GM12878 (cell line): ENCODE data around the gene DFFB. TPM values are rescaled to one million over a fixed set of nuclear protein-coding genes. Genes with fewer than 3 reads are reported as not detected.

Source experiments
- ATAC-seq: fragments of 200-7000 bp; cut with Tn5 transposase; 3 replicates; pipeline ENCODE4 v1.9.1; 2020; ENCODE audit warnings: mild to moderate bottlenecking, moderate library complexity
- BruUV-seq: library from RNA; stranded (reverse); fragments of 400-500 nt; replicated peaks from 2 replicates; lab custom pipeline; 2021; lab: Mats Ljungman, UMichigan
- CTCF ChIA-PET: fragments of 300-600 bp; sonication (Branson Sonifier 250); formaldehyde crosslinking; extraction: SDS; loops from one replicate; lab custom pipeline; 2021; ENCODE audit warnings: inconsistent platforms; lab: Yijun Ruan, JAX
- POLR2A ChIA-PET: fragments of 350-600 bp; formaldehyde crosslinking; extraction: SDS; loops from one replicate; lab custom pipeline; 2021; ENCODE audit warnings: inconsistent platforms; lab: Charles Lee
- RAD21 ChIA-PET: fragments of 300-600 bp; sonication (Branson Sonifier 250); formaldehyde crosslinking; loops from one replicate; lab custom pipeline; 2023; ENCODE audit warnings: antibody characterized with exemption; ENCODE audit not compliant: unreplicated experiment; lab: Charles Lee
- SMC1A ChIA-PET: fragments of 300-600 bp; sonication (Branson Sonifier 250); formaldehyde crosslinking; loops from one replicate; lab custom pipeline; 2023; ENCODE audit not compliant: unreplicated experiment, uncharacterized antibody; lab: Charles Lee
- DNase-seq: peaks from one replicate; pipeline ENCODE4 v3.0.0-alpha.2; 2011; ENCODE audit warnings: low read depth, low spot score
- FAIRE-seq: peaks from 3 replicates; lab custom pipeline; 2011; peaks lifted over from hg19 to GRCh38; lab: Jason Lieb, UNC
- H2AFZ ChIP-seq: 2 replicates; pipeline ENCODE4 v1.6.0; 2011; ENCODE audit warnings: low read depth, low read length, control low read depth; ENCODE audit not compliant: control insufficient read depth
- H3K27ac ChIP-seq: 2 replicates; pipeline ENCODE4 v1.5.1; 2011; ENCODE audit warnings: control low read depth; ENCODE audit not compliant: control insufficient read depth, insufficient read depth
- H3K27me3 ChIP-seq, 2 experiments: replicated peaks in 1 of 2; 2 replicates each; pipeline versions ENCODE4 v1.6.0 to v1.6.1; 2011; ENCODE audit warnings: low read length in 1 of 2; ENCODE audit not compliant: control insufficient read depth in 2 of 2, insufficient read depth in 2 of 2
- H3K36me3 ChIP-seq, 2 experiments: 2 replicates each; pipeline ENCODE4 v1.5.1; 2011; ENCODE audit warnings: low read length in 1 of 2; ENCODE audit not compliant: control insufficient read depth in 2 of 2, insufficient read depth in 2 of 2
- H3K4me1 ChIP-seq: 2 replicates; pipeline ENCODE4 v1.6.1; 2011; ENCODE audit warnings: mild to moderate bottlenecking, low read length, moderate library complexity, mixed read lengths; ENCODE audit not compliant: control insufficient read depth, insufficient read depth
- H3K4me2 ChIP-seq: 2 replicates; pipeline ENCODE4 v1.6.0; 2011; ENCODE audit warnings: control low read depth; ENCODE audit not compliant: control insufficient read depth, insufficient read depth
- H3K4me3 ChIP-seq: fragments of 200-600 bp; sonication (generic); 2 replicates; pipeline ENCODE4 v1.5.1; 2016
- H3K79me2 ChIP-seq: 2 replicates; pipeline ENCODE4 v1.6.0; 2011; ENCODE audit warnings: low read length; ENCODE audit not compliant: control insufficient read depth, insufficient read depth
- H3K9ac ChIP-seq: 2 replicates; pipeline ENCODE4 v1.8.0; 2011; ENCODE audit warnings: low read length, control low read depth, mixed read lengths; ENCODE audit not compliant: control insufficient read depth, insufficient read depth
- H3K9me3 ChIP-seq: replicated peaks from 3 replicates; pipeline ENCODE4 v1.5.1; 2011; ENCODE audit warnings: mild to moderate bottlenecking, low read length; ENCODE audit not compliant: control insufficient read depth, insufficient read depth
- H4K20me1 ChIP-seq: 2 replicates; pipeline ENCODE4 v1.6.0; 2011; ENCODE audit not compliant: control insufficient read depth, insufficient read depth
- BACH1 ChIP-seq: fragments of 450-650 bp; IDR thresholded peaks from 2 replicates; pipeline ENCODE4 v1.6.1; 2017; ENCODE audit warnings: mild to moderate bottlenecking, borderline replicate concordance
- BHLHE40 ChIP-seq, 2 experiments: fragments of 450-650 bp in 1 of 2; IDR thresholded peaks; 2 replicates each; pipeline ENCODE4 v1.6.1; 2011 to 2017; ENCODE audit warnings: low read depth in 2 of 2, borderline replicate concordance in 1 of 2, improper control_type of control experiment in 1 of 2, low read length in 1 of 2, mild to moderate bottlenecking in 1 of 2
- EED ChIP-seq: sonication (generic); IDR thresholded peaks from 2 replicates; pipeline ENCODE4 v1.6.1; 2016; ENCODE audit warnings: antibody characterized with exemption, low read depth
- HDAC6 ChIP-seq: fragments of 200-600 bp; sonication (generic); IDR thresholded peaks from one replicate; pipeline ENCODE4 v1.8.0; 2017; ENCODE audit warnings: antibody characterized with exemption; ENCODE audit not compliant: unreplicated experiment
- MEF2B ChIP-seq: fragments of 450-650 bp; IDR thresholded peaks from 2 replicates; pipeline ENCODE4 v1.6.1; 2018; ENCODE audit warnings: mild to moderate bottlenecking, moderate library complexity; ENCODE audit not compliant: partially characterized antibody, poor library complexity, severe bottlenecking
- NFYB ChIP-seq: IDR thresholded peaks from 2 replicates; pipeline ENCODE4 v1.6.1; 2011; ENCODE audit warnings: low read depth, mild to moderate bottlenecking, low read length, improper control_type of control experiment, moderate library complexity; ENCODE audit not compliant: insufficient read depth
- NR2F1 ChIP-seq: fragments of 450-650 bp; conservative IDR thresholded peaks from 2 replicates; pipeline ENCODE4 v1.6.1; 2017; ENCODE audit warnings: mild to moderate bottlenecking
- POLR2A ChIP-seq: IDR thresholded peaks from 2 replicates; pipeline ENCODE4 v1.6.1; 2011; ENCODE audit warnings: low read depth, mild to moderate bottlenecking, low read length
- RAD21 ChIP-seq: IDR thresholded peaks from 2 replicates; pipeline ENCODE4 v1.6.1; 2011; ENCODE audit warnings: mild to moderate bottlenecking, low read depth, low read length, moderate library complexity; ENCODE audit not compliant: insufficient read depth
- RCOR1 ChIP-seq: conservative IDR thresholded peaks from 2 replicates; pipeline ENCODE4 v1.6.1; 2012; ENCODE audit warnings: low read depth, low read length, improper control_type of control experiment
- SIN3A ChIP-seq: IDR thresholded peaks from 2 replicates; pipeline ENCODE4 v1.6.1; 2012; ENCODE audit warnings: low read depth, low read length, improper control_type of control experiment
- STAT3 ChIP-seq: IDR thresholded peaks from 2 replicates; pipeline ENCODE4 v1.6.1; 2011; ENCODE audit warnings: low read depth, low read length, improper control_type of control experiment
- TCF12 ChIP-seq: IDR thresholded peaks from 2 replicates; pipeline ENCODE4 v1.6.1; 2011; ENCODE audit warnings: low read depth, mild to moderate bottlenecking, low read length
- ZNF274 ChIP-seq: IDR thresholded peaks from one replicate; pipeline ENCODE4 v1.8.0; 2011; ENCODE audit not compliant: insufficient read length, insufficient read depth
- WGBS: methylation state at CpG from one replicate; pipeline ENCODE4 v1.1.6; 2016; ENCODE audit warnings: low lambda C conversion rate; ENCODE audit not compliant: insufficient replicate concordance, insufficient coverage; ENCODE audit errors: missing lambda C conversion rate; 5-methylcytosine and 5-hydroxymethylcytosine counted together
- in situ Hi-C: fragments of 300-500 bp; cut with MboI; formaldehyde crosslinking; loops from 9 replicates; pipeline ENCODE4 v1.14.3; 2018; ENCODE audit warnings: mixed read lengths
- intact Hi-C: fragments of 100-400 bp; cut with micrococcal nuclease; formaldehyde crosslinking; loops from one replicate; pipeline ENCODE4 v1.14.2; 2022; ENCODE audit not compliant: unreplicated experiment
- polyA plus RNA-seq, 11 experiments: library from polyadenylated mRNA; depleted of rRNA in 4 of 11; unstranded in 6 of 11; stranded (reverse) in 5 of 11; fragments of >200 nt; fragmentation: Nextera tagmentation in 4 of 11; fragmentation: Illumina TruSeq in 1 of 11; extraction: Ambion mirVana in 4 of 11; extraction: Trizol in 1 of 11; gene quantifications; 1 replicate in 1 of 11; 2 replicates in 10 of 11; pipeline versions ENCODE4 v1.2.1 to v1.2.3, GENCODE V29; 2011 to 2016; ENCODE audit warnings: inconsistent platforms in 2 of 11, missing spikeins in 2 of 11, low read depth in 1 of 11
- total RNA-seq, 4 experiments: library from RNA; depleted of rRNA in 3 of 4; stranded (reverse); fragments of >200 nt in 3 of 4; fragmentation: Illumina TruSeq in 1 of 4; extraction: Trizol in 1 of 4; gene quantifications; 2 replicates each; pipeline versions ENCODE4 v1.2.1 to v1.2.3, GENCODE V29; 2013 to 2021
- TF ChIP-seq, protein P1 (sequence below): fragments of 450-650 bp; IDR thresholded peaks from 2 replicates; pipeline ENCODE4 v1.6.1; 2017; ENCODE audit warnings: mild to moderate bottlenecking

Gene DFFB
- total and polyA plus RNA-seq, 10 of the 15 experiments (the other 5 are each of a cell fraction or from before 2014, with no cell fraction given): 2.7 to 10.7 (median 6.5) TPM

DNA sequence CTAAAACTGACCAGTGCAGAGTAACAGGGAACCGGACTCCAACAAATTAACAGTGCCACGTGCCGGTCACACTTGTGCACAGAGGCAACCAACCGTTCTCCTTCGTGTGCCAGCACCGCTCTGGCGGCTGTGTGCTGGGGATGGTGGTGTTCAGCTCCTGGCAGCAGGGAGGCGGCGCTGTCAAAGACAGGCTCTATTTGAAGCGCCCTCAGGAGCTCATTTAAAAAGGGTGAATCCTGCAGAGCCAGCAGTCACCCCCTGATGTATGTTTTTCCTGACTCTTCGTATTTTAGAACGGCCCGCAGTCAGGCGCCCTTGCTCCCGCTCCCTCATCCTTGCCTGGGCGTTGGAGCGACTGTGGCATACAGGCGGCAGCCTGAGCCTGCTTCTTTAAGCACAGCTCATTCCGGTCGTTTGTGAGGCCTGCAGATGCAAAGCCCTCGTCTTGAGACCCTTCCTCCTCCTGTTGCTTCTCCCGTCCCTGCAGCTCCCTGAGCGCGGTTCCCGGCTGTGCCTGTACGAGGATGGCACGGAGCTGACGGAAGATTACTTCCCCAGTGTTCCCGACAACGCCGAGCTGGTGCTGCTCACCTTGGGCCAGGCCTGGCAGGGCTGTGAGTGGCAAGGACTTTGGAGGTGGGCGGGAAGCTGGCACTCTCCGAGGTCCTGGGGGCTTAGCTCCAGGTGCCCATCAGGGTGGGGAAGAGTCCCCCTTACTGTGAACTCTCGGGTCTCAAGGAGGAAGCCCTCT, 1.1 kb downstream of the DFFB start:
- no peaks in the 10 kb centered on the region for H3K9me3 ChIP-seq
- no peak overlapping the region for H3K27ac ChIP-seq
- ChIA-PET SMC1A (interaction anchor here (0.7 to 1.2 kb wide), 4 partner anchors 35 to 53 kb away, joined by 3 read pairs; no protein-coding TSS in a partner anchor), POLR2A (interaction anchor here (0.6 to 1.7 kb wide), 3 partner anchors 10 to 193 kb away, joined by 4 read pairs; no protein-coding TSS in a partner anchor), CTCF (interaction anchor here (0.5 to 3.2 kb wide), 4 partner anchors 41 to 1909 kb away, joined by 3 to 9 read pairs (median 4); partner anchors contain the start of gene C1orf174), RAD21 (interaction anchor here (0.5 to 1.3 kb wide), 4 partner anchors 35 to 680 kb away, joined by 3 to 5 read pairs (median 4); partner anchors contain the start of gene C1orf174)
- no peaks in the 10 kb centered on the region for H3K36me3 ChIP-seq
- no peak for FAIRE-seq
- in situ Hi-C loops (no loop called here), intact Hi-C loops (no loop called here)
- H3K79me2 ChIP-seq: peaks cover 15% of the 10 kb centered on the region
- no peak for DNase-seq
- H4K20me1 ChIP-seq: no peaks in the 10 kb centered on the region
- WGBS: 91% methylated on average over 33 of the region's 34 CpGs
- no peak for ATAC-seq
- TF ChIP-seq BHLHE40 (IDR thresholded peaks at IDR 0.05; ENCODE audit: borderline replicate concordance in 1 of 2, low read depth in 2 of 2, low read length in 1 of 2) (peak in 1 of 2 experiments; percentile 21; a peak in 1 of 4 replicates), TCF12 (no peak), NFYB (no peak), POLR2A (no peak), EED (no peak), ZNF274 (no peak), NR2F1 (no peak), MEF2B (no peak), STAT3 (no peak), BACH1 (no peak), SIN3A (no peak), RCOR1 (no peak), RAD21 (0 out of 2 replicates have a peak, but pooled peaks have one; percentile 1), HDAC6 (no peak)
- TF ChIP-seq, protein P1, sequence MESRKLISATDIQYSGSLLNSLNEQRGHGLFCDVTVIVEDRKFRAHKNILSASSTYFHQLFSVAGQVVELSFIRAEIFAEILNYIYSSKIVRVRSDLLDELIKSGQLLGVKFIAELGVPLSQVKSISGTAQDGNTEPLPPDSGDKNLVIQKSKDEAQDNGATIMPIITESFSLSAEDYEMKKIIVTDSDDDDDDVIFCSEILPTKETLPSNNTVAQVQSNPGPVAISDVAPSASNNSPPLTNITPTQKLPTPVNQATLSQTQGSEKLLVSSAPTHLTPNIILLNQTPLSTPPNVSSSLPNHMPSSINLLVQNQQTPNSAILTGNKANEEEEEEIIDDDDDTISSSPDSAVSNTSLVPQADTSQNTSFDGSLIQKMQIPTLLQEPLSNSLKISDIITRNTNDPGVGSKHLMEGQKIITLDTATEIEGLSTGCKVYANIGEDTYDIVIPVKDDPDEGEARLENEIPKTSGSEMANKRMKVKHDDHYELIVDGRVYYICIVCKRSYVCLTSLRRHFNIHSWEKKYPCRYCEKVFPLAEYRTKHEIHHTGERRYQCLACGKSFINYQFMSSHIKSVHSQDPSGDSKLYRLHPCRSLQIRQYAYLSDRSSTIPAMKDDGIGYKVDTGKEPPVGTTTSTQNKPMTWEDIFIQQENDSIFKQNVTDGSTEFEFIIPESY: peak; percentile 81; the same call in 1 of the 2 replicates
- no peaks in the 10 kb centered on the region for H3K27me3 ChIP-seq
- H3K4me3 ChIP-seq: peak overlapping the region; percentile 95
- no TSS peak for BruUV-seq
- H3K9ac ChIP-seq: no peak overlapping the region
- H2AFZ ChIP-seq: no peak overlapping the region
- H3K4me2 ChIP-seq: peak overlapping the region; percentile 87
- H3K4me1 ChIP-seq: peaks cover 3% of the 10 kb centered on the region; the same call in 1 of the 2 replicates
